Measurements from ENCODE around the gene TRIM71.

DNA sequence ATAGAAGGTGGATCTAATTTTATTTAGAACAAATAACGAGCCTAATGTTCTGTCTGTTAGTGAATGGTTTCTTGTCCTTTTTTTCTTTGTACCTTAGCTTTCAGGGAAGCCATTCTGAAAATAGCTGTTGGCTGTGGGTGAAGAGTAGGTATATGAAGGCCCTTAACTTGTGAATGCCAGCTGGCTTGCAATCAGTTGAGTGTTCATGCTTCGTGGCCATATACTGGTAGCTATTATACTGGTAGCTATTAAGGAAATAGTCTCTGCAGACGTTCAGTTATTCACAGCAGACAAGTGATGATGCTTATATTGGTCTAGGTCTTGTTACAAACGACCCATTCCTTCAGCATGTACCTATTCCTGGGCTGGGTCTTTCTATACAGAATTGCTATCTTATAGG, 18.8 kb downstream of the TRIM71 start:
- TF ChIP-seq, protein P1, sequence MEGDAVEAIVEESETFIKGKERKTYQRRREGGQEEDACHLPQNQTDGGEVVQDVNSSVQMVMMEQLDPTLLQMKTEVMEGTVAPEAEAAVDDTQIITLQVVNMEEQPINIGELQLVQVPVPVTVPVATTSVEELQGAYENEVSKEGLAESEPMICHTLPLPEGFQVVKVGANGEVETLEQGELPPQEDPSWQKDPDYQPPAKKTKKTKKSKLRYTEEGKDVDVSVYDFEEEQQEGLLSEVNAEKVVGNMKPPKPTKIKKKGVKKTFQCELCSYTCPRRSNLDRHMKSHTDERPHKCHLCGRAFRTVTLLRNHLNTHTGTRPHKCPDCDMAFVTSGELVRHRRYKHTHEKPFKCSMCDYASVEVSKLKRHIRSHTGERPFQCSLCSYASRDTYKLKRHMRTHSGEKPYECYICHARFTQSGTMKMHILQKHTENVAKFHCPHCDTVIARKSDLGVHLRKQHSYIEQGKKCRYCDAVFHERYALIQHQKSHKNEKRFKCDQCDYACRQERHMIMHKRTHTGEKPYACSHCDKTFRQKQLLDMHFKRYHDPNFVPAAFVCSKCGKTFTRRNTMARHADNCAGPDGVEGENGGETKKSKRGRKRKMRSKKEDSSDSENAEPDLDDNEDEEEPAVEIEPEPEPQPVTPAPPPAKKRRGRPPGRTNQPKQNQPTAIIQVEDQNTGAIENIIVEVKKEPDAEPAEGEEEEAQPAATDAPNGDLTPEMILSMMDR (IDR thresholded peaks at IDR 0.05): no peak
- TF ChIP-seq POLR2AphosphoS5 (IDR thresholded peaks at IDR 0.05) (no peak), POLR2A (IDR thresholded peaks at IDR 0.05) (no peak)
